DMS114 treated with DMSO at 0.1 percent for 48 hours (cell line): ENCODE results near the gene EIF5.
A peak's percentile ranks its signal among the peaks of the same experiment; 100 is the strongest.

Experiments
- DNase-seq: peaks from one replicate; lab custom pipeline; 2025; ENCODE audit not compliant: unreplicated experiment; lab: John Stamatoyannopoulos, UW

Gene EIF5

DNA sequence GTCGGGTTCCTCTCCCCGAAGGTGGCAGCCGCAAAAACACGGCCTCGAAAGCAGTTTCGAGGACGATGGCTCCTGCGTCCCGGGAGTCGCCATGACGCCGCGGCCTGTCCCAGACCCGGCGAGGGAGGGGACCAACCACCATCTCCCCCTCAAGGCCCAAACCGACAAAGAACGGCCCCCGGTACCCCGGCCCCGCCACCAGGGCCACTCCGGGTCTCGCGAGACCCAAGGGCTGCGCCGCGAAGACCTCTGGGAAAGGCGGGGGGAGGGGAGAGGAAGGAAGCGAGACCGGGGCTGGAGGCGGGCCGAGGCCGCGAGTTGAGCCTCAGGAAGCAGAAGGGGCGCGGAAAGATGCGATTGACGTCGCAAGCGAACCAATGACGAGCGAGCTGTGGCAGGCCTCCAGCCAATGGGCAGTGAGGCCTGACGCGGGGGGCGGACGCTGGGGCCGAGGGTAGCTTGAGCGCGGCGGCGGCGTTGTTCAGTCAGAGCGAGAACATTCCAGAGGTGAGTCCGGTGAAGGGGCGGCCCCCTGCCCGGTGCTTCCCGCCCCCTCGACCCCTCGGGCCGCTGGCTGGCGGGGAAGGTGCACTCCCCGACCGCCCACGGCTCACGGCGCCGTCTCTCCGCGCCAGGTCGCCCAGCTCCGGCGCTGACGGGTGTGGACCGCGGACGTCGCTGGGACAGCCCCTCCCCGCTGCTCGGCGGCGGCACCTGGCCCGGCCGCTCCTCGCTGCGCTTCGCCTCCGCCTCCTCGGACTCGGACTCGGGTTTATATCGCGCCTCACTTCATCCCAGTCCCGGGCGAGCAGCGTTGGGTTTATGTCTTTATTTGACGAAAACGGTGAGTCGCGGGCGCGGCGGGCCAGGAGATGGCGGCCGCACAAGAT, at the start of gene EIF5:
Gene EIF5 (plus strand): TSS at position 484 of the 890 bp plus-strand sequence. CDS start 1,624 bp downstream, outside the sequence.
- peak; percentile 94 for DNase-seq

DNA sequence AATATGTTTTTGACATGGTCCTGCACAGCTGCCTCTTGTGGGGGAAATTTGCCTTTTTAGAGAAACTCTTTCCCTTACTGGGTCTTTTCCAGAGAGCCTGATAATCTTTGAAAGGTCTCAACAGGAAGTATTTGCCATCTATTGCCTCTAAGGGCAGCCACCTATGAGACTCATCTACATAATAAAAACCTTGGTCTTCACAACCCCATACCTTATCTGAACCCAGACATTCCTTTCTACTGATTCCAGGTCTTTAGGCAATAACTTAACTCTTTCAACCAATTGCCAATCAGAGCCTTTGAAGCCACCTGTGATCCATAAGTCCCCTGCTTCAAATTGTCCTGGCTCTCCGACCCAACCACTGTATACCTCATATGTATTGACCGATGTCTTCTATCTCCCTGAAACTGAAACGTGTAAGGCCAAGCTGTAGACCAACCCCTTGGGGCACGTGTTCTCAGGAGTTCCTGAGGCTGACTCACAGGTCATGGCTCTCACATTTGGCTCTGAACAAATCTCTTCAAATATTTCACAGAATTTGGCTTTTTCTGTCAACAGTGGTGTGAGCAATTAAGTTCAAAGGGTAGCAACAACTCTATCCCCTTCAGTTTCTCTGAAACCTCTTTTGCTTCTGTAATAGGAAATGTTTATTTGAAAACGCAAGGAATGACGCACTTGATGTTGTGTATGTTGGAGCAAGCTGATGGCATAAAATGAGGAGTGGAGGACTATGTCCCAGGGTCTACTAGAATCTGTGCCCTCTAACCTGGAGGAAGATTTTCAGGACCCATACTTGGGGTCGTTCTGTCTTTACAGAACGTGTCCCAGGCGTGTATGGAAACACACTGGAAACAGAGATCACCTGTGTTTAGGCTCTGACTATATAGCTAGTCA, 49.2 kb upstream of the EIF5 start:
- no peak for DNase-seq

DNA sequence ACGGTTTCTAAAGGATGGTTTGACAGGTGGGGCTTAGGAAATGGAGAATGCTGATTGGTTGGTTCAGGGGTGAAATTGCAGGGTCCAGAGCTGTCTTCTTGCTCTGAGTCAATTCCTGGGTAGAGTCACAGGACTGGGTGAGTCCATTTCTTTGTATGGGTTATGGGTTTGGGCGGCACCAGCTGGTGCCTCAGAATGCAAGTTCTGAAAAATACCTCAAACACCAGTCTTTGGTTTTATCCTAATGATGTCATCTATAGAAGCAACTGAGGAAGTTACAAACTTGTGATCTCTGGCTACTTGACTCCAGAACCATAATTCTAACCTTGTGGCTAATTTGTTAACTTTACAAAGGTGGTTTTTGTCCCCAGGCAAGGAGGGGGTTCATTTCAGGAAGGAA, 47.6 kb upstream of the EIF5 start:
- DNase-seq: no peak

DNA sequence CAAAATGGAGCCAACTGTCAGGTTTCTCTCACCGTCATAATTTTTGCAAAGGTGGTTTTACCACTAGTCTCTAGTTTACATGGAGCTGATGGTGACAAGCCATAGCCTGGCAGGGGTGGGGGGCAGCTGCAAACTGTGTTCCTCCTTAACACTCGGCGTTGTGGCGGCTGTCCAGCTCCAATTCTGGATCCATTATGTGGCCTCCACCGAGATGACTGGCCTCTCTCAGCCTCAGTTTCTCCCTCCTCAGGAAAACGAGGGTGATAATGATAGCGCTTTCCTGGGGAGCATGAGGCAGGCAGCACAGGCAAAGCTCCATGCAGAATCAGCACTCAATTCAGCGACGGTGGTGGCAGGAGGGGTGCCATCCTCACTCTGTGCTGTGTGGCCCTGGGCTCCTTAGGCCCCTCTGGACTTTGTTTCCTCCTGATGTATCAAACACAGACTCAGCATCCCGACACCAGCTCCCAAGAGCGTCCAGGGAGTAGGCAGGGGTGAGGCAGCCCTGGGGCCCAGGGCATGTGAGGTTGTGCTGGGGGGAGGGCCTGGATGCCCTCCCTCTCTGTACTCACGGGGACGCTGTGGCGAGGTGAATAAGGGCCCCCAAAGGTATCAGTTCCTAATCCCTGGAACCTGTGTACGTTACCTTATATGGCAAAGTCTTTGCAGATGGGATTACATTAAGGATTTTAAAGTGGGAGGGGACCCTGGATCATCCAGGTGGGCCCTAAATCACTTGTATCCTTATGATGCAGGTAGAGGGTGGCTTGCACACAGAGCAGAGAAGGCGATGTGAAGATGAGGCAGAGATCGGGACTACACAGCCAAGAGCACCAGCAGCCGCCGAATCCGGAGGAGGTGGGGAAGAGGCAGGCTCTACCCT, 46.8 kb upstream of the EIF5 start:
- no peak for DNase-seq

DNA sequence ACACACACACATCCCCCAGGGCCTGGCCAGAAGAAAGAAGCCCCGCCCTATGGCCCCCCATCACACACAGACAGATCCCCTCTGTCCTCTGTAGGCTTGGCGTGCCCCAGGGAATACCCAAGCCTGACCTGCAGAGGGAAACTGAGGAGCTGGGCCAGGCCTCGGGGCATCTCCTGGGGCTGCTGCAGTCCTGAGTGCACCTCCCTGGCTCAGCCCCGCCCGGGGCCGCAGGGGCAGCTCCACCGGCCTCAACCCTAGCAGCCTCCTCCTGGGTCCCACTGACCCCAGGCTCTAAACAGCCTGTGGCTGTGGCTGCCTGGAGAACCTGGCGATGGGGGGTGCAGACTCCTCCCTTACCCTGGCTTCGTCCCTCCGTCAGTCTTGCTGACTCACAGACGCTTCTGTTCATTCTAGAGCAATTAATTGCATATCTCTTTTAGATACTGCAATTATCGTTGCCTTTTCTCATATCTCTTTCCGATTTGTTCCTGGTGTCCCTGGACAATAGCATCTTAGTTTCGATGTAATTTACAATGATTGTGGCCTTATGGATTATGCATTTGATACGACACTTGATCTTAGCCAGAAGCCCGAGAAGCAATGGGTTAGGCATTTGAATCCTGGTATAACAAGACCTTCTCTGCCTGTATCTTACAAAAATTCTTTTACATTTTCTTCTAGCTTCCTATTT, 45.8 kb upstream of the EIF5 start:
- no peak for DNase-seq

DNA sequence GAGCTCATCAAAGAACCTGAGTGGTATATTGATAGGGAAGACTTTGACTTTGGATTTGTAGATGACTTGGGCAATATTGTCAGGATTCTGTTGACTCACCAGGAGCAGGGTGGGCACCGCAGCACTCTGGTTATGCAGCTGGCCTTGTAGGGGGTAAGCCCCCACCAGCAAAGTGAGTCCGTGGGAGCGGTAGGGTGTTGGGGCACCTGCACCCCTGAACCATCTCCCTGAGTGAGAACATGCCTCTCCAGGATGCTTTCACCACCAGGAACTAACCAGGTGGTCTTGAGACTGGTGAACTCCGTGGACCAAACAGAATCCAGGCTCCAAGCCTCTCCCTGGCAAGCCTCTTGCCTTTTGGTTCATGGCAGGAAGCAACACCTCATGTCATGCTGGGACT, 44.0 kb upstream of the EIF5 start:
- no peak for DNase-seq

DNA sequence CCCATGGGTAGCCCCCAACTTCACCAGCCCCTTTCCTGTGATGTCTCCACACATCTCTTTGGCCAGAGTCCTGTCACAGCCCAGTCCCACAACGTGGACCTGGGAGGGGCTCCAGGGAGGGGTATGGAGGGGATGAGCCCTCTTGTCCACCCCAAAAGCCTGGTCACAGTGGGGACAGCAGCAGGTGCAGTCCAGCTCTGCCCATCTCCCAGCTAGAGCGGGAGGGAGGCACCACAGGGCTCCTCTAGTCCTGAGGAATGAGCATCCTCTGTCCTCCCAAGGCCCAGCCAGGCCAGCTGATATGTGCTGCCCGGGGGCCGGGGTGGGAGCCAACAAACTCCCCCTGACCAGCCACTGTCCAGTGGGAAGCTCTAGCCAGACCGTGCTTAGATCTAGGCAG, 43.5 kb upstream of the EIF5 start:
- DNase-seq: no peak

DNA sequence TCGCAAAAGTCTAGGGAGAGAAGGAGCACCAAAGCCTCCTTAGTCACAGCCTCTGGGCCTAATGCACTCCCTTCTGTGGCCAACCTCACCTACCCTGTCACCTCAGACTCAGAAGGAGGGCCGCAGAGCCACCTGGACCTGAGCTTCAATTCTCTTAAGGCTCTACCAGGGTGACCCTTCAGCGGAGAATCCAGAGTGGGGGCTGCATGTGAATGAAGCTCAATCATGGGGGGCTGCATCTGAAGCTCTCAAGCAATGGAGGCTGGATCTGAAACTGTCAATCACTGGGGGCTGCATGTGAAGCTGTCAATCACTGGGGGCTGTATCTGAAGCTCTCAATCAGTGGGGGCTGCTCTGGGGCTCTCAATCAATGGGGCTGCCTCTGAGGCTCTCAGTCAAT, 43.1 kb upstream of the EIF5 start:
- no peak for DNase-seq

DNA sequence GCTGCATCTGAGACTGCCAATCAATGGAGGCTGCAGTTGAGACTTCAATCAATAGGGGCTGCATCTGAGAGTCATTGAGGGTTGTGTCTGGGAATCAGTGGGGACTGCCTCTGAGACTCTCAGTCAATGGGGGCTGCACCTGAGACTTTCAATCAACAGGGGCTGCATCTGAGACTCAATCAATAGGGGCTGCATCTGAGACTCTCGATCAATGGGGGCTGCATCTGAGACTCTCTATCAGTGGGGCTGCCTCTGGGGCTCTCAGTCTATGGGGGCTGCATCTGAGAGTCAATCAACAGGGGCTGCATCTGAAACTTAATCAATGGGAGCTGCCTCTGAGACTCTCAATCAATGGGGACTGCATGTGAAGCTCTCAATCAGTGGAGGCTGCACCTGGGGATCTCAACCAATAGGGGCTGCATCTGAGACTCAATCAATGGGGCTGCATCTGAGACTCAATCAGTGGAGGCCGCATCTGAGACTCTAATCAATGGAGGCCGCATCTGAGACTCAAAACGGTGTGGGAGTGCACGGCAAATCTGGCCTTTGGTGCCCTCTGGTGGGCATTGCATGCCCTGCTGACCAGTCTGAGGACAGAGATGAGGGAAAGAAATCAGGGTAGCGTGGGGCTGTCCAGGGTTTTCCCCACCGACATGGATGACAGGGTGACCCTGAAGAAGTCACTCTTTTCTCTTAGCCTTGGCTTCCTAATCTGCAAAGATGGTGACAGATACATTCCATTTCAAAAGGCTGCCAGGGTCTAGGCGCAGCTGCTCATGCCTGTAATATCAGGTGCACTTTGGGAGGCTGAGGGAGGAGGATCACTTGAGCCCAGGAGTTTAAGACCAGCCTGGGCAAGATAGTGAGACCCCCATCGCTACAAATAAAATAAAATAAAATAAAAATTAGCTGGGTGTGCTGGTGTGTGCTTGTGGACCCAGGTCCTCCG, 41.3 kb upstream of the EIF5 start:
- peak; percentile 29 for DNase-seq

DNA sequence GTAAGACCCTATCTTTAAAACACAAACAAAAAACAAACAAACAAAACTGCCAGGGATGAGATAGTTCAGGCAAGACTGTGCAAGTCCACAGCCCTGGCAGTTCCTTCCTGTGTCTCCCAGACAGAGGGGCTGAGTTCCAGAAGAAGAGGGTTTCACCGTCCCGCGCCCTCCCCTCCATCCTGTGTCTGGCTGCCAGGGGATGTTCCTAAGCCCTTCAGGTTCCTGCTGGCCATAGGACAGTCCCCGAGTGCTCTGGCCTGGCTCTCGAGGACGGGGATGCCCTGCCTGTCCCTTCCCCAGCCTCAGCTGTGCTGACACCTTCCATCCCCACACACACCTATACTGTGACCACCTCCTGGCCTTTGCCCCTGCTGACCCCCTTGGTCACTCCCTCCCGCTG, 40.6 kb upstream of the EIF5 start:
- DNase-seq: no peak

DNA sequence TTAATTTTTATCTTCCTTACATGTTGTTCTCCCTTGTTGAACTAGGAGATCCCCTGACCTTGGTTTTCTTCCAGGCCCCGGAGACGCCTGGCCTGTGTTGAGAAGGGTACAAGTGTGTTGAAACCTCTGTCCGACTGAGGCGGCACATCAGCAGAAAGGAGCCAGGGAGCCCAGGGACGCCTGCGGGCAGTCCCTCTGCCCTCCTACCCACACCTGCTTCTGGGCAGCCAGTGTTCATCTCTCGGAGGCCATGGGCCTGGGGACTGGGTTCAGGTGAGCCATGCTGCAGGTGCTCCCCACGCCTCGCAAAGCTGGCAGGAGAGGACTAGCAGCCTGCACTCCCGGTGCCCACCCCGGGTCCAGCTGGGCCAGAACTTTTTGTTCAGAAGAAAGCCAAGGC, 39.9 kb upstream of the EIF5 start:
- DNase-seq: no peak

DNA sequence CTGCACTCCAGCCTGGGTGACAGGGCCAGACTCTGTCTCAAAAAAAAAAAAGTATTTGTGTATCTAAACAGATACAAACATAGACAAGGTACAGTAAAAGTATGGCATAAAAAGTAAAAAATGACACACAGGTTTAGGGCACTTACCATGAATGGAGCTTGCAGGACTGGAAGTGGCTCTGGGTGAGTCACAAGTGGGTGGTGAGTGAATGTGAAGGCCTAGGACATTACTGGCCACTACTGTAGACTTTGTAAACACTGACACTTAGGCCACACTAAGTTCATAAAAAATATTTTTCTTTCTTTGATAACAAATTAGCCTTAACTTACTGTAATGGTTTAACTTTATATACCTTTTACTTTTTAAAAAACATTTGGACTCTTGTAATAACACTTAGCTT, 38.0 kb upstream of the EIF5 start:
- no peak for DNase-seq

DNA sequence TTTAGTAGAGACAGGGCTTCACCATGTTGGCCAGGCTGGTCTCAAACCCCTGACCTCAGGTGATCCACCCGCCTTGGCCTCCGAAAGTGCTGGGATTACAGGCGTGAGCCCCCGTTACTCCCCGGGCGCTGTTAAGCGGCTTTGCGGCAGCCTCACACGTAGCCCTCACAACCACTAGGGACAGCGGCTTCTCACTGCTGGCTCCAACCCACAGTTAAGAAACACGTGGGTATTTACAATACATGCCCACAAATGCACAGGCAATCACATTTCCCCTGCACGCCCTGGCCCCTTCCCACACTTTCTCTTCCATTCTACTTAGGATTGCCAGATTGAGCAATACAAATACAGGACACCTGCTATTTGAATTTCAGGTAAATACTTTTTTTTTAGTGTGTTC, 37.0 kb upstream of the EIF5 start:
- DNase-seq: no peak

DNA sequence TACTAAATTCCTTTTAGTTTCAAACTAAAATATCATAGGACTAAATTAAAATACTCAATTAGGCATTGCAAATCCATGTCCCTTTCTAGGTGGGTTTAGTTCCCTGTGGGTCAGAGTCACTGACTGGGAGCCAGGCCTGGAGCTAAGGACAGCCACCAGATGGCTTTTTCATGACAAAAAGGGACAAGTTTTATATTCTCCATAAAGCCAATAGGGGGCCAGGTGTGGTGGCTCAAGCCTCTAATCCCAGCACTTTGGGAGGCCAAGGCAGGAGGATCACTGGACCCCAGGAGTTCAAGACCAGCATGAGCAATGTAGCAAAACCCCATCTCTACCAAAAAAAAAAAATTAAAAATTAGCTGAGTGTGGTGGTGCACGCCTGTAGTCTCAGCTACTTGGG, 35.4 kb upstream of the EIF5 start:
- DNase-seq: no peak

DNA sequence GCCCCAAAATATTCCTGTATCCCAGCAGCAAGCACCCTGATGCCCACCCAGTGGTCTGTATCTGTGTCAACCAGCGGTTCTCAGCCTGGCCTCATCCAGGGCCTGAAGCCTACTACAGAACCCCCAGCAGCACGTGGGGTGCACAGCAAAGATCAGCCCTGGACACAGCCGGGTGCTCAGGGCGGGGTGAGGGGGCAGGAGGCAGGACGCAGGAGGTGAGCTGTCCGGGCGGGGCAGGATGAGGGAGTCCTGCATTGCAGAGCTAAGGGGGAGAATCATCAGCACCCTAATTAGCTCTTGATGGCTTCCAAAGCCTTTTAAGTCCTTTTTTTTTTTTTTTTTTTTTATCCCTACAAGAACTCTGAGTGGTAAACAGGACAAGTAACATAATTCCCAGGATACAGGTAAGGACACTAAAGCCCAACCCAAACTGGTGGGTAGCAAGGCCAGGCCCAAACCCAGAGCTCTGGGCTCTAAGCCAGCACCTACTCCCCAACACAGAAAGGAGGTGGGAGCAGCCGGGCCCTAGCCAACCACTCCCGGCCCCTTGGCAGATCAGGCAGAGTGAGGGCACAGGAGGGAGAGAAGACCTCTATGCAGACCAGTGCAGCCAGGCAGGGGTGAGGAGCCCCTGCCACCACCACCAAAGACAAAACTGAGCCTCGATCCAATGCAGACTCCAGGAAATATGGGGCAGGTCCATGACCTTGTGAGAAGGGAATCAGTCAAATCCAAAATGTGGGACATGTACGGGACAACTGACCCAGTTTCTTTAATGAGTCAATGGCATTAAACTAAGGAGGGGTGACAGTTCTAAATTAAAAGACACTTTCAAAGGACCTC, 32.3 kb upstream of the EIF5 start:
- DNase-seq: no peak

DNA sequence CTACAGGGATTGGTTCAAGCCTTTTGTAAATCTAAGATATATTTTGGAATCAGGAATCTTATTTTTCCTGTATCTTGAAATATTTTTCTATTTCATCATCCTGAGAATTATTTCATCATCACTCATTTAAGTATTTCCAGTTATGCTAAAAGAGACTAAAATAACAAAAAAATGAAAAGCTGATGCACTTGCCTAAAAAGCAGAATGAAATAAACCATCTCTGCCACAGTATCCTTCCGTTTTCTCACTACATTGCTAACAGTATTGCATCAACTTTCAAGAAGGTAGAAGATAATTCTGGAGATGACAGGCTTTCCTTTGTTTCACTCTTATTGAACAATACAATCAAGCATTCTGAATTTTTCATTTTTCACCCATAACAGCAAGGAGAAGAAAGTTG, 31.1 kb upstream of the EIF5 start:
- no peak for DNase-seq

DNA sequence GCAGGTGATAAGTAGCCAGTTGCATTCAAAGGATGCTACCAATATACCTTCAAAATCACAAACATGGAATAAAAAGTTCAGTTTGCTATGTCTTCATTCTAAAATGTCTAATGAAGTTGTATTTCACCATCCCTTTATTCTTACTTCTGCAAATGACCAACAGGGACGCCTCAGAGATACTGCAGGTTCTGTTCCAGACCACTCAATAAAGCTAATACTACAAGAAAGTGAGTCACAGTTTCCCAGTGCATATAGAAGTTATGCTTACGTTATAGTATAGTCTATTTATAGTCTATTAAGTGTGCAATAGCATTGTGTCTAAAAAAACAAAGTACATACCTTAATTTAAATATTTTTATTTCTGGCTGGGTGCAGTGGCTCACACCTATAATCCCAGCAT, 29.3 kb upstream of the EIF5 start:
- no peak for DNase-seq
